Left kidney (tissue), 2 donors: ENCODE results near the gene SPDYE16. TPM values are rescaled to one million over a fixed set of nuclear protein-coding genes. Genes with fewer than 3 reads are reported as not detected.
"Not testable (repeated sequence)": the region's sequence is repeated elsewhere in the genome, so short reads cannot be mapped to it uniquely, and the experiment has no call there.

Source experiments
- DNase-seq: peaks from one replicate; pipeline ENCODE4 v3.0.0-alpha.2; 2013
- polyA plus RNA-seq: library from polyadenylated mRNA; unstranded; fragments of 120-200 nt; gene quantifications from one replicate; pipeline ENCODE4 v1.2.1, GENCODE V29; 2013; ENCODE audit not compliant: insufficient read length

Gene SPDYE16
- polyA plus RNA-seq, 1 donor, result 6.2 TPM

GRCh38 chr7:76549855-76550248, 6.8 kb upstream of the SPDYE16 start:
- DNase-seq, result peak; percentile 0

- peak; percentile 84 for DNase-seq
These were observed 6.1 kb upstream of the SPDYE16 start for GRCh38 chr7:76549025-76549854.

GRCh38 chr7:76531643-76532042, 11.5 kb downstream of the SPDYE16 start:
- not testable (repeated sequence) for DNase-seq

- not testable (repeated sequence) for DNase-seq
These were observed 16.9 kb downstream of the SPDYE16 start for GRCh38 chr7:76526183-76526582.

- DNase-seq, result not testable (repeated sequence)
These were observed 26.2 kb downstream of the SPDYE16 start for GRCh38 chr7:76516932-76517331.

- no peak for DNase-seq
These were observed 27.1 kb downstream of the SPDYE16 start for GRCh38 chr7:76515999-76516443.

GRCh38 chr7:76514926-76515771, 27.9 kb downstream of the SPDYE16 start:
- no peak for DNase-seq

- no peak for DNase-seq
These were observed 29.0 kb downstream of the SPDYE16 start for GRCh38 chr7:76513817-76514799.

- DNase-seq, result no peak
These were observed 29.9 kb downstream of the SPDYE16 start for GRCh38 chr7:76512941-76513816.

- not testable (repeated sequence) for DNase-seq
These were observed 30.9 kb downstream of the SPDYE16 start for GRCh38 chr7:76511911-76512885.

GRCh38 chr7:76511200-76511910, 31.7 kb downstream of the SPDYE16 start:
- not testable (repeated sequence) for DNase-seq

- no peak for DNase-seq
These were observed 32.9 kb downstream of the SPDYE16 start, which contains the start of gene UPK3B for GRCh38 chr7:76509931-76510877. UPK3B (plus strand) TSS chr7:76510552; CDS start chr7:76510653, 101 bp downstream.

- no peak for DNase-seq
These were observed 35.2 kb downstream of the SPDYE16 start for GRCh38 chr7:76507723-76508406.

GRCh38 chr7:76506643-76507042, 36.5 kb downstream of the SPDYE16 start:
- DNase-seq, result not testable (repeated sequence)

GRCh38 chr7:76506081-76506440, 37.0 kb downstream of the SPDYE16 start:
- no peak for DNase-seq

GRCh38 chr7:76505168-76506080, 37.7 kb downstream of the SPDYE16 start:
- no peak for DNase-seq
